Mucosa of descending colon (tissue), 3 donors: Measurements from ENCODE around the gene KCNB1. TPM values are rescaled to one million over a fixed set of nuclear protein-coding genes. Genes with fewer than 3 reads are reported as not detected.

Experiments
- ATAC-seq: fragments of 200-7000 bp; cut with Tn5 transposase; one replicate; pipeline ENCODE4 v1.9.1; 2020; ENCODE audit warnings: mild to moderate bottlenecking, moderate library complexity
- DNase-seq, 3 donors: peaks; one replicate each; pipeline ENCODE4 v3.0.0-alpha.2; 2020
- H3K36me3 ChIP-seq: fragments of 200-600 bp; one replicate; pipeline ENCODE4 v1.8.0; 2021; ENCODE audit warnings: low read depth, mild to moderate bottlenecking
- H3K4me1 ChIP-seq: fragments of 200-600 bp; one replicate; pipeline ENCODE4 v1.8.0; 2021; ENCODE audit warnings: low read depth, mild to moderate bottlenecking
- H3K4me3 ChIP-seq: fragments of 200-600 bp; one replicate; pipeline ENCODE4 v1.8.0; 2021; ENCODE audit warnings: mild to moderate bottlenecking
- H3K9me3 ChIP-seq: fragments of 200-600 bp; one replicate; pipeline ENCODE4 v1.8.0; 2021; ENCODE audit warnings: mild to moderate bottlenecking
- intact Hi-C, 2 donors: fragments of 100-400 bp; cut with DNase I in 1 of 2; cut with micrococcal nuclease in 1 of 2; formaldehyde crosslinking; loops; one replicate each; pipeline versions ENCODE4 v1.11.0 to v1.11.1; 2022; cut with DNase I, micrococcal nuclease
- total RNA-seq, 3 donors: library from RNA; stranded (reverse); fragmentation: NEBNext Ultra II Directional in 2 of 3; extraction: Animal tissue kit (Norgen Biotek cat#: 25700) in 2 of 3; gene quantifications; one replicate each; pipeline versions ENCODE4 v1.2.1 to v1.2.4, GENCODE V29; 2021 to 2023
- TF ChIP-seq, protein P1 (sequence below): fragments of 200-600 bp; IDR thresholded peaks from one replicate; pipeline ENCODE4 v1.8.0; 2022; ENCODE audit warnings: antibody characterized with exemption, mild to moderate bottlenecking
- donor health status: DM: no; HTN: no; CAD: no; lungs with moderate emphysema.
- donor health status: DM: no; HTN: no; CAD: no.
- donor health status: DM: no; HTN: yes; CAD: no.

The KCNB1 gene
- total RNA-seq, 3 donors from 2014 or later = 0.46 to 14.6 (median 2.3) TPM

- Histone ChIP-seq H3K36me3 (no peaks in the 10 kb centered on the region), H3K4me1 (no peaks in the 10 kb centered on the region), H3K4me3 (no peak overlapping the region), H3K9me3 (no peaks in the 10 kb centered on the region)
- intact Hi-C loops = loop anchor here in 1 of 2 donors (10.0 kb wide), 1 partner anchor 167 kb away; no protein-coding TSS in a partner anchor
- DNase-seq = no peak
- TF ChIP-seq, protein P1, sequence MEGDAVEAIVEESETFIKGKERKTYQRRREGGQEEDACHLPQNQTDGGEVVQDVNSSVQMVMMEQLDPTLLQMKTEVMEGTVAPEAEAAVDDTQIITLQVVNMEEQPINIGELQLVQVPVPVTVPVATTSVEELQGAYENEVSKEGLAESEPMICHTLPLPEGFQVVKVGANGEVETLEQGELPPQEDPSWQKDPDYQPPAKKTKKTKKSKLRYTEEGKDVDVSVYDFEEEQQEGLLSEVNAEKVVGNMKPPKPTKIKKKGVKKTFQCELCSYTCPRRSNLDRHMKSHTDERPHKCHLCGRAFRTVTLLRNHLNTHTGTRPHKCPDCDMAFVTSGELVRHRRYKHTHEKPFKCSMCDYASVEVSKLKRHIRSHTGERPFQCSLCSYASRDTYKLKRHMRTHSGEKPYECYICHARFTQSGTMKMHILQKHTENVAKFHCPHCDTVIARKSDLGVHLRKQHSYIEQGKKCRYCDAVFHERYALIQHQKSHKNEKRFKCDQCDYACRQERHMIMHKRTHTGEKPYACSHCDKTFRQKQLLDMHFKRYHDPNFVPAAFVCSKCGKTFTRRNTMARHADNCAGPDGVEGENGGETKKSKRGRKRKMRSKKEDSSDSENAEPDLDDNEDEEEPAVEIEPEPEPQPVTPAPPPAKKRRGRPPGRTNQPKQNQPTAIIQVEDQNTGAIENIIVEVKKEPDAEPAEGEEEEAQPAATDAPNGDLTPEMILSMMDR = no peak
- no peak for ATAC-seq
Observed at GRCh38 chr20:49501917-49502316, 19.4 kb upstream of the KCNB1 start.

GRCh38 chr20:49497398-49497669 is 14.9 kb upstream of the KCNB1 start:
- Histone ChIP-seq H3K4me1 (no peaks in the 10 kb centered on the region), H3K36me3 (no peaks in the 10 kb centered on the region), H3K9me3 (no peaks in the 10 kb centered on the region), H3K4me3 (no peak overlapping the region)
- DNase-seq = no peak
- intact Hi-C loops = no loop called here
- no peak for ATAC-seq
- TF ChIP-seq, protein P1 = no peak

DNA sequence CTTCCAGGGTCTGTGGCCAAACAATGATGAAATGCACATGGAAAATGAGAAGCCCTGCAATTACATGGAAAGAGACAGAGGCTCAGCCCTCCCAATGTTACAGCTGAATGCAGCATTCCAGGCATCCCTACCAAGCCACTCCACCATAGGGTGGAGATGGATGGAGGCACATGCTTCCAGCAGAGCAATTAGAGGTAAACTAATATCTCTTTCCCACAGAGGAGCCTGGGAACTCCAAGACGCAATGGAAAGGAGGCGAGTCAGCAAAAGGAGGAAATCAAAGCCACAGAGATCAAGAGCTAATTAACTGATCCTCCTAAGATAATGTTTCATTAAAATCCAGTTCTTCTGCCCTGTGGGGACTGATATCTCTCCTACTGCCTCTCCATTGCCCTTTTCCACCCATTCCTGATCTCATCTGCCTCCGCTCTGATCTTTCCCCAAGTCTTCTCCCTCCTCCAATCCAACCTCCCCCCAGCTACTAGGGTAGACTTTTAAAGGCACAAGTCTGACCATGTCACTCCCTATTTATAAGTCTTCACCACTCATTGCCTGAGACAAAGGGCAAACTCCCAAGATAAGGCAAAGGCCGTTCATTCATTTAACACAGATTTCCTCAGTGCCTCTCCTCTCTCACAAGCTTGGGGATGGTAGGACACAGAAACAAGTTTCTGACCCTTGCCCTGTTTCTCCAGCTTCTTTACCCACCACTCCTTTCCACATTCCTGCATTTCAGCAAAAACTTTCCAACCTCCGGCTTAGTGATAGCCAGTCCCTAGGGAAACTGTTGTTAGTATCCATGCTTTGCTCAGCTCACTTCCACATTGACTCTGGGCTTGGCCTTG is 14.3 kb upstream of the KCNB1 start:
- TF ChIP-seq, protein P1 = no peak
- intact Hi-C loops = no loop called here
- H3K36me3 ChIP-seq = no peaks in the 10 kb centered on the region
- DNase-seq (no peak), ATAC-seq (no peak)
- H3K4me3 ChIP-seq = no peak overlapping the region
- H3K4me1 ChIP-seq = no peaks in the 10 kb centered on the region
- no peaks in the 10 kb centered on the region for H3K9me3 ChIP-seq

DNA sequence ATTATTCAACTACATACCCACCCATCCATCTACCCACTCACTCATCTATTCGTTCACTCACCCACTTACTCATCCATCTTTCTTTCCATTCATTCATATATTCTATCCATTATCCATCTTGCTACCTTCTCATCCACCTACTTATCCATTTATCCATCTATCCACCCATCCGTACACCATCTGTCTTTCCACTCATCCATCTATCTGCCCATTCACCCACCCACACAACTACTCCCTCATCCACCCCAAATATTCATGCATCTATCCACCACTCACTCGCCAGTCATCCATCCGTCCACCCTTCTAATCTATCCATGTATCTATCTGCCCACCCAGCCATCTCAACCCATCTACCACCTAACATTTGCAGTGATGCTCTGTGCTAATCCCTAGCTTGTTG is 13.6 kb upstream of the KCNB1 start:
- Histone ChIP-seq H3K4me3 (no peak overlapping the region), H3K36me3 (no peaks in the 10 kb centered on the region), H3K9me3 (no peaks in the 10 kb centered on the region), H3K4me1 (no peaks in the 10 kb centered on the region)
- intact Hi-C loops = no loop called here
- ATAC-seq (no peak), DNase-seq (no peak)
- TF ChIP-seq, protein P1 = no peak

- Histone ChIP-seq H3K4me3 (no peak overlapping the region), H3K4me1 (no peaks in the 10 kb centered on the region), H3K36me3 (no peaks in the 10 kb centered on the region), H3K9me3 (no peaks in the 10 kb centered on the region)
- no peak for DNase-seq
- ATAC-seq = no peak
- intact Hi-C loops = no loop called here
- TF ChIP-seq, protein P1 = no peak
Observed at GRCh38 chr20:49490689-49491088, 8.2 kb upstream of the KCNB1 start.
